ENCODE data around the gene MEP1B. TPM values are rescaled to one million over a fixed set of nuclear protein-coding genes. Genes with fewer than 3 reads are reported as not detected.

Gene MEP1B
- total and polyA plus RNA-seq, 5 donors from 2014 or later: 0.42 TPM; not detected in 4

GRCh38 chr18:32190209-32190608 lies 370 bp downstream of the MEP1B start:
- Histone ChIP-seq H3K36me3 (ENCODE audit: control insufficient read depth, insufficient read depth, low read length) (no peaks in the 10 kb centered on the region), H3K9me3 (ENCODE audit: control insufficient read depth in 2 of 2, low read length in 2 of 2) (no peaks in the 10 kb centered on the region), H3K27ac (ENCODE audit: insufficient read depth, low read length, poor library complexity, severe bottlenecking) (no peak overlapping the region), H3K4me1 (ENCODE audit: control insufficient read depth, insufficient read depth, low read length, poor library complexity, severe bottlenecking) (no peaks in the 10 kb centered on the region), H3K27me3 (ENCODE audit: control insufficient read depth, insufficient read depth, low read length) (peaks cover 5% of the 10 kb centered on the region), H3K4me3 (ENCODE audit: low read depth, low read length) (no peak overlapping the region)
- Mint-ChIP-seq H3K9me3 (peaks cover 0 to 4% (median 0%) of the 10 kb centered on the region in 7 donors), H3K4me3 (no peak overlapping the region), H3K27ac (no peak overlapping the region), H3K27me3 (peaks cover 15% of the 10 kb centered on the region), H3K4me1 (no peaks in the 10 kb centered on the region), H3K36me3 (no peaks in the 10 kb centered on the region)
- DNase-seq (no peak), ATAC-seq (ENCODE audit: low read depth in 2 of 2) (no peak)

- no peak overlapping the region for H3K4me3 Mint-ChIP-seq
- H3K27ac Mint-ChIP-seq: no peak overlapping the region
- H3K27ac ChIP-seq (ENCODE audit: insufficient read depth, low read length, poor library complexity, severe bottlenecking): no peak overlapping the region
- no peaks in the 10 kb centered on the region for H3K4me1 Mint-ChIP-seq
- H3K4me3 ChIP-seq (ENCODE audit: low read depth, low read length): no peak overlapping the region
- no peaks in the 10 kb centered on the region for H3K9me3 ChIP-seq (ENCODE audit: control insufficient read depth in 2 of 2, low read length in 2 of 2)
- no peaks in the 10 kb centered on the region for H3K9me3 Mint-ChIP-seq
- no peaks in the 10 kb centered on the region for H3K36me3 ChIP-seq (ENCODE audit: control insufficient read depth, insufficient read depth, low read length)
- H3K27me3 Mint-ChIP-seq: no peaks in the 10 kb centered on the region
- H3K4me1 ChIP-seq (ENCODE audit: control insufficient read depth, insufficient read depth, low read length, poor library complexity, severe bottlenecking): no peaks in the 10 kb centered on the region
- H3K36me3 Mint-ChIP-seq: no peaks in the 10 kb centered on the region
- peaks cover 5% of the 10 kb centered on the region for H3K27me3 ChIP-seq (ENCODE audit: control insufficient read depth, insufficient read depth, low read length)
- DNase-seq (no peak), ATAC-seq (ENCODE audit: low read depth in 2 of 2) (no peak)
These were observed 6.3 kb downstream of the MEP1B start for GRCh38 chr18:32195881-32196815.

DNA sequence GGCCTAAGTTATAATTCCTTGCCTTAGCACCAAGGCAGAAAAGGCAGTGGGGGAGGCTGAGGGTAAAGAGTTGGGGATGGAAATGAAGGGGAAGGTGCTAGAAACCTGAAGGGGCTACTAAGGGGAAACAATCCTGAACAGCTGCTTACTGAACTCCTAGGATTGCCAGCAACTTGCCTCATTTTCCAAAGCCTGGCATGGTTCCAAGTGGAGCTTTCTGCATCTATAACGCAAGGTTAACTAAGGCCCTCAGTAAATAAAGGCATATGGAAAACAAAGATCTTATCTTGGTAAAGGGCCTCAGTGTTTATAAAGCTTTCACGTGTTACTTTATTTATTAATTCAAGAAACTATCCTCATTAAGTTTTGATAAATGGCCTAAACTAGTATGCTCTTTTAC lies 10.9 kb downstream of the MEP1B start:
- Mint-ChIP-seq H3K36me3 (no peaks in the 10 kb centered on the region), H3K27me3 (no peaks in the 10 kb centered on the region), H3K27ac (no peak overlapping the region), H3K9me3 (peaks cover 0 to 1% (median 0%) of the 10 kb centered on the region in 7 donors), H3K4me1 (no peaks in the 10 kb centered on the region), H3K4me3 (no peak overlapping the region)
- no peak for ATAC-seq (ENCODE audit: low read depth in 2 of 2)
- Histone ChIP-seq H3K4me3 (ENCODE audit: low read depth, low read length) (no peak overlapping the region), H3K27ac (ENCODE audit: insufficient read depth, low read length, poor library complexity, severe bottlenecking) (no peak overlapping the region), H3K4me1 (ENCODE audit: control insufficient read depth, insufficient read depth, low read length, poor library complexity, severe bottlenecking) (no peaks in the 10 kb centered on the region), H3K36me3 (ENCODE audit: control insufficient read depth, insufficient read depth, low read length) (no peaks in the 10 kb centered on the region), H3K27me3 (ENCODE audit: control insufficient read depth, insufficient read depth, low read length) (peaks cover 2% of the 10 kb centered on the region), H3K9me3 (ENCODE audit: control insufficient read depth in 2 of 2, low read length in 2 of 2) (no peaks in the 10 kb centered on the region)
- DNase-seq: no peak

GRCh38 chr18:32201948-32202672 lies 12.3 kb downstream of the MEP1B start:
- DNase-seq (no peak), ATAC-seq (ENCODE audit: low read depth in 2 of 2) (no peak)
- peaks cover 0 to 1% (median 0%) of the 10 kb centered on the region in 7 donors for H3K9me3 Mint-ChIP-seq
- H3K27ac Mint-ChIP-seq: no peak overlapping the region
- no peak overlapping the region for H3K4me3 Mint-ChIP-seq
- H3K36me3 Mint-ChIP-seq: no peaks in the 10 kb centered on the region
- Histone ChIP-seq H3K9me3 (ENCODE audit: control insufficient read depth in 2 of 2, low read length in 2 of 2) (no peaks in the 10 kb centered on the region), H3K27me3 (ENCODE audit: control insufficient read depth, insufficient read depth, low read length) (peaks cover 2% of the 10 kb centered on the region), H3K4me1 (ENCODE audit: control insufficient read depth, insufficient read depth, low read length, poor library complexity, severe bottlenecking) (no peaks in the 10 kb centered on the region), H3K4me3 (ENCODE audit: low read depth, low read length) (no peak overlapping the region), H3K36me3 (ENCODE audit: control insufficient read depth, insufficient read depth, low read length) (no peaks in the 10 kb centered on the region), H3K27ac (ENCODE audit: insufficient read depth, low read length, poor library complexity, severe bottlenecking) (no peak overlapping the region)
- H3K4me1 Mint-ChIP-seq: no peaks in the 10 kb centered on the region
- peaks cover 5% of the 10 kb centered on the region for H3K27me3 Mint-ChIP-seq

DNA sequence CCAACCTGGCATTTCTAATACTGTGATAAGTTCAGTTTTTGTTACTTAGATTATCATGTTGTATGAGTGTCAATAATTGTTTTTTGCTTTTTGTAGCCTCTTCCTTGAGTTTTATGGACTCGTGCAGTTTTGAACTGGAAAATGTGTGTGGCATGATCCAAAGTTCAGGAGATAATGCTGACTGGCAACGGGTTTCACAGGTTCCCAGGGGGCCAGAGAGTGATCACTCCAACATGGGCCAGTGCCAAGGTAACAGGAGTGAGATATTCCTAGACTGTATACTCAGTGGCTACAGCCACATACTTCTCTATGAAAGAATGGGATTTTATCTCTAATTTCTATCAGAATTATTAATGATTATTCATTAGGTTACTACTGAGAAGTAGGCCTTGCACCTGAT lies 18.2 kb downstream of the MEP1B start:
- Mint-ChIP-seq H3K36me3 (no peaks in the 10 kb centered on the region), H3K4me3 (no peak overlapping the region), H3K27me3 (peaks cover 5% of the 10 kb centered on the region), H3K9me3 (no peaks in the 10 kb centered on the region), H3K27ac (no peak overlapping the region), H3K4me1 (no peaks in the 10 kb centered on the region)
- DNase-seq (no peak), ATAC-seq (ENCODE audit: low read depth in 2 of 2) (no peak)
- H3K4me3 ChIP-seq (ENCODE audit: low read depth, low read length): no peak overlapping the region
- H3K27ac ChIP-seq (ENCODE audit: insufficient read depth, low read length, poor library complexity, severe bottlenecking): no peak overlapping the region
- no peaks in the 10 kb centered on the region for H3K4me1 ChIP-seq (ENCODE audit: control insufficient read depth, insufficient read depth, low read length, poor library complexity, severe bottlenecking)
- no peaks in the 10 kb centered on the region for H3K36me3 ChIP-seq (ENCODE audit: control insufficient read depth, insufficient read depth, low read length)
- peaks cover 4% of the 10 kb centered on the region for H3K27me3 ChIP-seq (ENCODE audit: control insufficient read depth, insufficient read depth, low read length)
- no peaks in the 10 kb centered on the region for H3K9me3 ChIP-seq (ENCODE audit: control insufficient read depth in 2 of 2, low read length in 2 of 2)

DNA sequence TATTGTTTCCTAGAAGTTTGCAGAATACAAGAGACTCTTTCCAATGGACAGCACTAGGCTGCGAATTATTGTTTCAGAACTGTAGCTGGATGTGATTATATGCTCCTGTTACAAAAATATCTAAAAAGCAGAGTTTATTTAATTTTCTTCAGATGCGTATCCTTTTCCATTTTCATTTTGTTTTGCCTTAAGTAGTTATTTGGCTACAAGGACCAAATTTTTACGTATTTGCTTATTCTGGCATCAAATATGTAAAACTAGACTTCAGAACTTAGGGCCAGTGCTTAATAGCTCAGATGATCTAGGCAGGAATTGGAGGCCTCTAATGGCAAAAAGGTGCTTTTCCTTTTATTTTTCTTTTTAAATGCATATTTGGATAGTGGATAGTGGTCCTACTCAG lies 18.7 kb downstream of the MEP1B start:
- peaks cover 7% of the 10 kb centered on the region for H3K27me3 ChIP-seq (ENCODE audit: control insufficient read depth, insufficient read depth, low read length)
- DNase-seq (no peak), ATAC-seq (ENCODE audit: low read depth in 2 of 2) (no peak)
- Mint-ChIP-seq H3K4me1 (no peaks in the 10 kb centered on the region), H3K36me3 (no peaks in the 10 kb centered on the region), H3K9me3 (no peaks in the 10 kb centered on the region), H3K27ac (no peak overlapping the region), H3K27me3 (peaks cover 5% of the 10 kb centered on the region), H3K4me3 (no peak overlapping the region)
- no peaks in the 10 kb centered on the region for H3K9me3 ChIP-seq (ENCODE audit: control insufficient read depth in 2 of 2, low read length in 2 of 2)
- no peak overlapping the region for H3K27ac ChIP-seq (ENCODE audit: insufficient read depth, low read length, poor library complexity, severe bottlenecking)
- H3K36me3 ChIP-seq (ENCODE audit: control insufficient read depth, insufficient read depth, low read length): no peaks in the 10 kb centered on the region
- no peaks in the 10 kb centered on the region for H3K4me1 ChIP-seq (ENCODE audit: control insufficient read depth, insufficient read depth, low read length, poor library complexity, severe bottlenecking)
- H3K4me3 ChIP-seq (ENCODE audit: low read depth, low read length): no peak overlapping the region

- no peak overlapping the region for H3K4me3 Mint-ChIP-seq
- no peak for ATAC-seq (ENCODE audit: low read depth in 2 of 2)
- DNase-seq: no peak
- no peak overlapping the region for H3K27ac Mint-ChIP-seq
- H3K4me1 ChIP-seq (ENCODE audit: control insufficient read depth, insufficient read depth, low read length, poor library complexity, severe bottlenecking): no peaks in the 10 kb centered on the region
- H3K4me1 Mint-ChIP-seq: no peaks in the 10 kb centered on the region
- H3K27me3 Mint-ChIP-seq: peaks cover 10% of the 10 kb centered on the region
- no peak overlapping the region for H3K4me3 ChIP-seq (ENCODE audit: low read depth, low read length)
- peaks cover 7% of the 10 kb centered on the region for H3K27me3 ChIP-seq (ENCODE audit: control insufficient read depth, insufficient read depth, low read length)
- H3K9me3 Mint-ChIP-seq: no peaks in the 10 kb centered on the region
- no peaks in the 10 kb centered on the region for H3K9me3 ChIP-seq (ENCODE audit: control insufficient read depth in 2 of 2, low read length in 2 of 2)
- no peaks in the 10 kb centered on the region for H3K36me3 ChIP-seq (ENCODE audit: control insufficient read depth, insufficient read depth, low read length)
- H3K27ac ChIP-seq (ENCODE audit: insufficient read depth, low read length, poor library complexity, severe bottlenecking): no peak overlapping the region
- no peaks in the 10 kb centered on the region for H3K36me3 Mint-ChIP-seq
These were observed 20.0 kb downstream of the MEP1B start for GRCh38 chr18:32209685-32210445.
